GM12878 (cell line): Measurements from ENCODE around the gene MROH8. TPM values are rescaled to one million over a fixed set of nuclear protein-coding genes. Genes with fewer than 3 reads are reported as not detected.

Experiments used
- ATAC-seq: fragments of 200-7000 bp; cut with Tn5 transposase; 3 replicates; pipeline ENCODE4 v1.9.1; 2020; ENCODE audit warnings: mild to moderate bottlenecking, moderate library complexity
- BruUV-seq: library from RNA; stranded (reverse); fragments of 400-500 nt; replicated peaks from 2 replicates; lab custom pipeline; 2021; lab: Mats Ljungman, UMichigan
- CTCF ChIA-PET: fragments of 300-600 bp; sonication (Branson Sonifier 250); formaldehyde crosslinking; extraction: SDS; loops from one replicate; lab custom pipeline; 2021; ENCODE audit warnings: inconsistent platforms; lab: Yijun Ruan, JAX
- POLR2A ChIA-PET: fragments of 350-600 bp; formaldehyde crosslinking; extraction: SDS; loops from one replicate; lab custom pipeline; 2021; ENCODE audit warnings: inconsistent platforms; lab: Charles Lee
- RAD21 ChIA-PET: fragments of 300-600 bp; sonication (Branson Sonifier 250); formaldehyde crosslinking; loops from one replicate; lab custom pipeline; 2023; ENCODE audit warnings: antibody characterized with exemption; ENCODE audit not compliant: unreplicated experiment; lab: Charles Lee
- SMC1A ChIA-PET: fragments of 300-600 bp; sonication (Branson Sonifier 250); formaldehyde crosslinking; loops from one replicate; lab custom pipeline; 2023; ENCODE audit not compliant: unreplicated experiment, uncharacterized antibody; lab: Charles Lee
- DNase-seq: peaks from one replicate; pipeline ENCODE4 v3.0.0-alpha.2; 2011; ENCODE audit warnings: low read depth, low spot score
- FAIRE-seq: peaks from 3 replicates; lab custom pipeline; 2011; peaks lifted over from hg19 to GRCh38; lab: Jason Lieb, UNC
- H2AFZ ChIP-seq: 2 replicates; pipeline ENCODE4 v1.6.0; 2011; ENCODE audit warnings: low read depth, low read length, control low read depth; ENCODE audit not compliant: control insufficient read depth
- H3K27ac ChIP-seq: 2 replicates; pipeline ENCODE4 v1.5.1; 2011; ENCODE audit warnings: control low read depth; ENCODE audit not compliant: control insufficient read depth, insufficient read depth
- H3K27me3 ChIP-seq, 2 experiments: replicated peaks in 1 of 2; 2 replicates each; pipeline versions ENCODE4 v1.6.0 to v1.6.1; 2011; ENCODE audit warnings: low read length in 1 of 2; ENCODE audit not compliant: control insufficient read depth in 2 of 2, insufficient read depth in 2 of 2
- H3K36me3 ChIP-seq, 2 experiments: 2 replicates each; pipeline ENCODE4 v1.5.1; 2011; ENCODE audit warnings: low read length in 1 of 2; ENCODE audit not compliant: control insufficient read depth in 2 of 2, insufficient read depth in 2 of 2
- H3K4me1 ChIP-seq: 2 replicates; pipeline ENCODE4 v1.6.1; 2011; ENCODE audit warnings: mild to moderate bottlenecking, low read length, moderate library complexity, mixed read lengths; ENCODE audit not compliant: control insufficient read depth, insufficient read depth
- H3K4me2 ChIP-seq: 2 replicates; pipeline ENCODE4 v1.6.0; 2011; ENCODE audit warnings: control low read depth; ENCODE audit not compliant: control insufficient read depth, insufficient read depth
- H3K4me3 ChIP-seq: fragments of 200-600 bp; sonication (generic); 2 replicates; pipeline ENCODE4 v1.5.1; 2016
- H3K79me2 ChIP-seq: 2 replicates; pipeline ENCODE4 v1.6.0; 2011; ENCODE audit warnings: low read length; ENCODE audit not compliant: control insufficient read depth, insufficient read depth
- H3K9ac ChIP-seq: 2 replicates; pipeline ENCODE4 v1.8.0; 2011; ENCODE audit warnings: low read length, control low read depth, mixed read lengths; ENCODE audit not compliant: control insufficient read depth, insufficient read depth
- H3K9me3 ChIP-seq: replicated peaks from 3 replicates; pipeline ENCODE4 v1.5.1; 2011; ENCODE audit warnings: mild to moderate bottlenecking, low read length; ENCODE audit not compliant: control insufficient read depth, insufficient read depth
- H4K20me1 ChIP-seq: 2 replicates; pipeline ENCODE4 v1.6.0; 2011; ENCODE audit not compliant: control insufficient read depth, insufficient read depth
- CEBPB ChIP-seq, 2 experiments: fragments of 150-350 bp in 1 of 2; IDR thresholded peaks; 2 replicates each; pipeline ENCODE4 v1.6.1; 2012 to 2014; ENCODE audit warnings: low read depth in 2 of 2, low read length in 2 of 2, borderline replicate concordance in 1 of 2, inconsistent platforms in 1 of 2
- EGR1 ChIP-seq, 2 experiments: IDR thresholded peaks; 1 replicate in 1 of 2; 2 replicates in 1 of 2; pipeline ENCODE4 v1.6.1; 2011 to 2012; ENCODE audit warnings: low read depth in 2 of 2, low read length in 2 of 2, borderline replicate concordance in 1 of 2, mild to moderate bottlenecking in 1 of 2, moderate library complexity in 1 of 2
- FOXM1 ChIP-seq: IDR thresholded peaks from 2 replicates; pipeline ENCODE4 v1.6.1; 2012; ENCODE audit warnings: low read depth, mild to moderate bottlenecking, inconsistent platforms, low read length, moderate library complexity
- JUND ChIP-seq: IDR thresholded peaks from 2 replicates; pipeline ENCODE4 v1.6.1; 2012; ENCODE audit warnings: low read depth, mild to moderate bottlenecking, low read length, improper control_type of control experiment, moderate library complexity
- KDM1A ChIP-seq: fragments of 200-600 bp; sonication (generic); IDR thresholded peaks from 2 replicates; pipeline ENCODE4 v1.6.1; 2016; ENCODE audit warnings: borderline replicate concordance
- MTA3 ChIP-seq: IDR thresholded peaks from 2 replicates; pipeline ENCODE4 v1.6.1; 2012; ENCODE audit warnings: low read length, inconsistent platforms, borderline replicate concordance
- POLR2AphosphoS2 ChIP-seq: IDR thresholded peaks from 2 replicates; pipeline ENCODE4 v1.6.1; 2011; ENCODE audit warnings: low read depth, mild to moderate bottlenecking, low read length, improper control_type of control experiment, moderate library complexity
- WGBS: methylation state at CpG from one replicate; pipeline ENCODE4 v1.1.6; 2016; ENCODE audit warnings: low lambda C conversion rate; ENCODE audit not compliant: insufficient replicate concordance, insufficient coverage; ENCODE audit errors: missing lambda C conversion rate; 5-methylcytosine and 5-hydroxymethylcytosine counted together
- in situ Hi-C: fragments of 300-500 bp; cut with MboI; formaldehyde crosslinking; loops from 9 replicates; pipeline ENCODE4 v1.14.3; 2018; ENCODE audit warnings: mixed read lengths
- intact Hi-C: fragments of 100-400 bp; cut with micrococcal nuclease; formaldehyde crosslinking; loops from one replicate; pipeline ENCODE4 v1.14.2; 2022; ENCODE audit not compliant: unreplicated experiment
- polyA plus RNA-seq, 11 experiments: library from polyadenylated mRNA; depleted of rRNA in 4 of 11; unstranded in 6 of 11; stranded (reverse) in 5 of 11; fragments of >200 nt; fragmentation: Nextera tagmentation in 4 of 11; fragmentation: Illumina TruSeq in 1 of 11; extraction: Ambion mirVana in 4 of 11; extraction: Trizol in 1 of 11; gene quantifications; 1 replicate in 1 of 11; 2 replicates in 10 of 11; pipeline versions ENCODE4 v1.2.1 to v1.2.3, GENCODE V29; 2011 to 2016; ENCODE audit warnings: inconsistent platforms in 2 of 11, missing spikeins in 2 of 11, low read depth in 1 of 11
- total RNA-seq, 4 experiments: library from RNA; depleted of rRNA in 3 of 4; stranded (reverse); fragments of >200 nt in 3 of 4; fragmentation: Illumina TruSeq in 1 of 4; extraction: Trizol in 1 of 4; gene quantifications; 2 replicates each; pipeline versions ENCODE4 v1.2.1 to v1.2.3, GENCODE V29; 2013 to 2021
- TF ChIP-seq, protein P1 (sequence below): fragments of 450-650 bp; IDR thresholded peaks from 2 replicates; pipeline ENCODE4 v1.6.1; 2017; ENCODE audit warnings: borderline replicate concordance
- TF ChIP-seq, protein P2 (sequence below): fragments of 450-650 bp; formaldehyde crosslinking; IDR thresholded peaks from 2 replicates; pipeline ENCODE4 v1.4.0; 2020; ENCODE audit warnings: mild to moderate bottlenecking, moderate library complexity
- TF ChIP-seq, protein P3 (sequence below): IDR thresholded peaks from 2 replicates; pipeline ENCODE4 v1.6.1; 2012; ENCODE audit warnings: mild to moderate bottlenecking, low read depth, low read length

The MROH8 gene
- total and polyA plus RNA-seq, 10 of the 15 experiments (the other 5 are each of a cell fraction or from before 2014, with no cell fraction given): 0.16 to 2.8 (median 1.8) TPM

GRCh38 chr20:37147250-37147649 is 32.1 kb downstream of the MROH8 start:
- ChIA-PET RAD21 (no interaction called here), SMC1A (no interaction called here), POLR2A (no interaction called here), CTCF (interaction anchor here (0.9 kb wide), 1 partner anchor 10 kb away, joined by 3 read pairs; no protein-coding TSS in a partner anchor)
- intact Hi-C loops: no loop called here
- H3K27me3 ChIP-seq: no peaks in the 10 kb centered on the region
- no peaks in the 10 kb centered on the region for H3K36me3 ChIP-seq
- FAIRE-seq (no peak), ATAC-seq (no peak), DNase-seq (no peak)
- H2AFZ ChIP-seq: no peak overlapping the region
- no peaks in the 10 kb centered on the region for H4K20me1 ChIP-seq
- in situ Hi-C loops: no loop called here
- H3K4me3 ChIP-seq: no peak overlapping the region
- no peak overlapping the region for H3K27ac ChIP-seq
- no peak overlapping the region for H3K4me2 ChIP-seq
- H3K79me2 ChIP-seq: no peaks in the 10 kb centered on the region
- no peak overlapping the region for H3K9ac ChIP-seq
- TF ChIP-seq KDM1A (no peak), EGR1 (IDR thresholded peaks at IDR 0.05; ENCODE audit: borderline replicate concordance in 1 of 2, low read depth in 2 of 2, low read length in 2 of 2) (no peak), FOXM1 (no peak), POLR2AphosphoS2 (no peak), MTA3 (no peak), JUND (no peak), CEBPB (IDR thresholded peaks at IDR 0.05; ENCODE audit: borderline replicate concordance in 1 of 2, low read depth in 2 of 2, low read length in 2 of 2) (no peak)
- TF ChIP-seq, protein P1, sequence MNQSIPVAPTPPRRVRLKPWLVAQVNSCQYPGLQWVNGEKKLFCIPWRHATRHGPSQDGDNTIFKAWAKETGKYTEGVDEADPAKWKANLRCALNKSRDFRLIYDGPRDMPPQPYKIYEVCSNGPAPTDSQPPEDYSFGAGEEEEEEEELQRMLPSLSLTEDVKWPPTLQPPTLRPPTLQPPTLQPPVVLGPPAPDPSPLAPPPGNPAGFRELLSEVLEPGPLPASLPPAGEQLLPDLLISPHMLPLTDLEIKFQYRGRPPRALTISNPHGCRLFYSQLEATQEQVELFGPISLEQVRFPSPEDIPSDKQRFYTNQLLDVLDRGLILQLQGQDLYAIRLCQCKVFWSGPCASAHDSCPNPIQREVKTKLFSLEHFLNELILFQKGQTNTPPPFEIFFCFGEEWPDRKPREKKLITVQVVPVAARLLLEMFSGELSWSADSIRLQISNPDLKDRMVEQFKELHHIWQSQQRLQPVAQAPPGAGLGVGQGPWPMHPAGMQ: no peak
- TF ChIP-seq, protein P2, sequence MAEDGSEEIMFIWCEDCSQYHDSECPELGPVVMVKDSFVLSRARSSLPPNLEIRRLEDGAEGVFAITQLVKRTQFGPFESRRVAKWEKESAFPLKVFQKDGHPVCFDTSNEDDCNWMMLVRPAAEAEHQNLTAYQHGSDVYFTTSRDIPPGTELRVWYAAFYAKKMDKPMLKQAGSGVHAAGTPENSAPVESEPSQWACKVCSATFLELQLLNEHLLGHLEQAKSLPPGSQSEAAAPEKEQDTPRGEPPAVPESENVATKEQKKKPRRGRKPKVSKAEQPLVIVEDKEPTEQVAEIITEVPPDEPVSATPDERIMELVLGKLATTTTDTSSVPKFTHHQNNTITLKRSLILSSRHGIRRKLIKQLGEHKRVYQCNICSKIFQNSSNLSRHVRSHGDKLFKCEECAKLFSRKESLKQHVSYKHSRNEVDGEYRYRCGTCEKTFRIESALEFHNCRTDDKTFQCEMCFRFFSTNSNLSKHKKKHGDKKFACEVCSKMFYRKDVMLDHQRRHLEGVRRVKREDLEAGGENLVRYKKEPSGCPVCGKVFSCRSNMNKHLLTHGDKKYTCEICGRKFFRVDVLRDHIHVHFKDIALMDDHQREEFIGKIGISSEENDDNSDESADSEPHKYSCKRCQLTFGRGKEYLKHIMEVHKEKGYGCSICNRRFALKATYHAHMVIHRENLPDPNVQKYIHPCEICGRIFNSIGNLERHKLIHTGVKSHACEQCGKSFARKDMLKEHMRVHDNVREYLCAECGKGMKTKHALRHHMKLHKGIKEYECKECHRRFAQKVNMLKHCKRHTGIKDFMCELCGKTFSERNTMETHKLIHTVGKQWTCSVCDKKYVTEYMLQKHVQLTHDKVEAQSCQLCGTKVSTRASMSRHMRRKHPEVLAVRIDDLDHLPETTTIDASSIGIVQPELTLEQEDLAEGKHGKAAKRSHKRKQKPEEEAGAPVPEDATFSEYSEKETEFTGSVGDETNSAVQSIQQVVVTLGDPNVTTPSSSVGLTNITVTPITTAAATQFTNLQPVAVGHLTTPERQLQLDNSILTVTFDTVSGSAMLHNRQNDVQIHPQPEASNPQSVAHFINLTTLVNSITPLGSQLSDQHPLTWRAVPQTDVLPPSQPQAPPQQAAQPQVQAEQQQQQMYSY (CRISPR knock-in tag): no peak
- TF ChIP-seq, protein P3, sequence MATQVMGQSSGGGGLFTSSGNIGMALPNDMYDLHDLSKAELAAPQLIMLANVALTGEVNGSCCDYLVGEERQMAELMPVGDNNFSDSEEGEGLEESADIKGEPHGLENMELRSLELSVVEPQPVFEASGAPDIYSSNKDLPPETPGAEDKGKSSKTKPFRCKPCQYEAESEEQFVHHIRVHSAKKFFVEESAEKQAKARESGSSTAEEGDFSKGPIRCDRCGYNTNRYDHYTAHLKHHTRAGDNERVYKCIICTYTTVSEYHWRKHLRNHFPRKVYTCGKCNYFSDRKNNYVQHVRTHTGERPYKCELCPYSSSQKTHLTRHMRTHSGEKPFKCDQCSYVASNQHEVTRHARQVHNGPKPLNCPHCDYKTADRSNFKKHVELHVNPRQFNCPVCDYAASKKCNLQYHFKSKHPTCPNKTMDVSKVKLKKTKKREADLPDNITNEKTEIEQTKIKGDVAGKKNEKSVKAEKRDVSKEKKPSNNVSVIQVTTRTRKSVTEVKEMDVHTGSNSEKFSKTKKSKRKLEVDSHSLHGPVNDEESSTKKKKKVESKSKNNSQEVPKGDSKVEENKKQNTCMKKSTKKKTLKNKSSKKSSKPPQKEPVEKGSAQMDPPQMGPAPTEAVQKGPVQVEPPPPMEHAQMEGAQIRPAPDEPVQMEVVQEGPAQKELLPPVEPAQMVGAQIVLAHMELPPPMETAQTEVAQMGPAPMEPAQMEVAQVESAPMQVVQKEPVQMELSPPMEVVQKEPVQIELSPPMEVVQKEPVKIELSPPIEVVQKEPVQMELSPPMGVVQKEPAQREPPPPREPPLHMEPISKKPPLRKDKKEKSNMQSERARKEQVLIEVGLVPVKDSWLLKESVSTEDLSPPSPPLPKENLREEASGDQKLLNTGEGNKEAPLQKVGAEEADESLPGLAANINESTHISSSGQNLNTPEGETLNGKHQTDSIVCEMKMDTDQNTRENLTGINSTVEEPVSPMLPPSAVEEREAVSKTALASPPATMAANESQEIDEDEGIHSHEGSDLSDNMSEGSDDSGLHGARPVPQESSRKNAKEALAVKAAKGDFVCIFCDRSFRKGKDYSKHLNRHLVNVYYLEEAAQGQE: no peak
- H3K9me3 ChIP-seq: no peaks in the 10 kb centered on the region
- BruUV-seq: no TSS peak
- 83% methylated on average over 6 of the region's 6 CpGs for WGBS
- H3K4me1 ChIP-seq: no peaks in the 10 kb centered on the region
